ENCODE results near the gene KCNK10. TPM values are rescaled to one million over a fixed set of nuclear protein-coding genes. Genes with fewer than 3 reads are reported as not detected.

The KCNK10 gene
- polyA plus RNA-seq, 1 of the 3 experiments (the other 2 are of a cell fraction) = not detected

DNA sequence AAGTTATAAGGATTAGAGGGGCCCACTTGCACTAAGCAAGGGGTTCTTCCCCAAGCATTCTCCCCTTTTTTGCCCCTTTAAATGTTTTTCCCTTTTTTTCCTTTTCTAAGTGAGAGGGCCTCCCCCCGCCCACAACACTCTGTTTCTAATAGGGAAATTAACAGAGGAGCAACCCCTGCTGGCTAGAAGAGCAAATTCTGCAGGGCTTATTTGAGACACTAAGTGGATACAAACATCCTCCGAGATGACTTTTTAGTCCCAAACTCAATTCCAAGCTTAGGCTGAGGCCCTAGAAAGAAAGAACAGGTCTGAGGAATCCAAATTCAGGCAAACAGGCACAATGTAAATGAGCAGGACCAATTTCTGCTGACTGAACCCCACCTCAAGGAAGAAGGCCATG lies 179.3 kb downstream of the KCNK10 start:
- H3K36me3 ChIP-seq (replicated peaks in 1 of 2; ENCODE audit: control insufficient read depth in 1 of 2, insufficient read depth in 2 of 2, low read length in 1 of 2) = no peaks in the 10 kb centered on the region
- no peaks in the 10 kb centered on the region for H3K27me3 ChIP-seq (ENCODE audit: insufficient read depth)
- no peak overlapping the region for H3K27ac ChIP-seq (ENCODE audit: low read depth in 2 of 2, low read length in 1 of 2)
- ChIA-PET POLR2A (no interaction called here), CTCF (no interaction called here)
- no peaks in the 10 kb centered on the region for H3K79me2 ChIP-seq (ENCODE audit: insufficient read depth)
- no peaks in the 10 kb centered on the region for H3F3A ChIP-seq (replicated peaks; ENCODE audit: insufficient read depth)
- no peaks in the 10 kb centered on the region for H3K9me3 ChIP-seq
- H3K9ac ChIP-seq = no peak overlapping the region
- WGBS (ENCODE audit: low lambda C conversion rate) = 11% methylated on average over 2 of the region's 2 CpGs
- no peak for TF ChIP-seq MXI1 (IDR thresholded peaks at IDR 0.05; ENCODE audit: low read depth, low read length)
- TF ChIP-seq RAD21 (IDR thresholded peaks at IDR 0.05; ENCODE audit: low read length) = no peak
- TF ChIP-seq FOXJ3 (CRISPR knock-in tag; IDR thresholded peaks at IDR 0.05) = no peak
- TF ChIP-seq, protein P1, sequence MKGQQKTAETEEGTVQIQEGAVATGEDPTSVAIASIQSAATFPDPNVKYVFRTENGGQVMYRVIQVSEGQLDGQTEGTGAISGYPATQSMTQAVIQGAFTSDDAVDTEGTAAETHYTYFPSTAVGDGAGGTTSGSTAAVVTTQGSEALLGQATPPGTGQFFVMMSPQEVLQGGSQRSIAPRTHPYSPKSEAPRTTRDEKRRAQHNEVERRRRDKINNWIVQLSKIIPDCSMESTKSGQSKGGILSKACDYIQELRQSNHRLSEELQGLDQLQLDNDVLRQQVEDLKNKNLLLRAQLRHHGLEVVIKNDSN (IDR thresholded peaks at IDR 0.05; ENCODE audit: borderline replicate concordance, low read depth) = no peak
- TF ChIP-seq RFX5 (IDR thresholded peaks at IDR 0.05; ENCODE audit: low read length) = no peak
- TF ChIP-seq, protein P2, sequence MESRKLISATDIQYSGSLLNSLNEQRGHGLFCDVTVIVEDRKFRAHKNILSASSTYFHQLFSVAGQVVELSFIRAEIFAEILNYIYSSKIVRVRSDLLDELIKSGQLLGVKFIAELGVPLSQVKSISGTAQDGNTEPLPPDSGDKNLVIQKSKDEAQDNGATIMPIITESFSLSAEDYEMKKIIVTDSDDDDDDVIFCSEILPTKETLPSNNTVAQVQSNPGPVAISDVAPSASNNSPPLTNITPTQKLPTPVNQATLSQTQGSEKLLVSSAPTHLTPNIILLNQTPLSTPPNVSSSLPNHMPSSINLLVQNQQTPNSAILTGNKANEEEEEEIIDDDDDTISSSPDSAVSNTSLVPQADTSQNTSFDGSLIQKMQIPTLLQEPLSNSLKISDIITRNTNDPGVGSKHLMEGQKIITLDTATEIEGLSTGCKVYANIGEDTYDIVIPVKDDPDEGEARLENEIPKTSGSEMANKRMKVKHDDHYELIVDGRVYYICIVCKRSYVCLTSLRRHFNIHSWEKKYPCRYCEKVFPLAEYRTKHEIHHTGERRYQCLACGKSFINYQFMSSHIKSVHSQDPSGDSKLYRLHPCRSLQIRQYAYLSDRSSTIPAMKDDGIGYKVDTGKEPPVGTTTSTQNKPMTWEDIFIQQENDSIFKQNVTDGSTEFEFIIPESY (IDR thresholded peaks at IDR 0.05; ENCODE audit: borderline replicate concordance, low read depth) = no peak
- TF ChIP-seq, protein P3, sequence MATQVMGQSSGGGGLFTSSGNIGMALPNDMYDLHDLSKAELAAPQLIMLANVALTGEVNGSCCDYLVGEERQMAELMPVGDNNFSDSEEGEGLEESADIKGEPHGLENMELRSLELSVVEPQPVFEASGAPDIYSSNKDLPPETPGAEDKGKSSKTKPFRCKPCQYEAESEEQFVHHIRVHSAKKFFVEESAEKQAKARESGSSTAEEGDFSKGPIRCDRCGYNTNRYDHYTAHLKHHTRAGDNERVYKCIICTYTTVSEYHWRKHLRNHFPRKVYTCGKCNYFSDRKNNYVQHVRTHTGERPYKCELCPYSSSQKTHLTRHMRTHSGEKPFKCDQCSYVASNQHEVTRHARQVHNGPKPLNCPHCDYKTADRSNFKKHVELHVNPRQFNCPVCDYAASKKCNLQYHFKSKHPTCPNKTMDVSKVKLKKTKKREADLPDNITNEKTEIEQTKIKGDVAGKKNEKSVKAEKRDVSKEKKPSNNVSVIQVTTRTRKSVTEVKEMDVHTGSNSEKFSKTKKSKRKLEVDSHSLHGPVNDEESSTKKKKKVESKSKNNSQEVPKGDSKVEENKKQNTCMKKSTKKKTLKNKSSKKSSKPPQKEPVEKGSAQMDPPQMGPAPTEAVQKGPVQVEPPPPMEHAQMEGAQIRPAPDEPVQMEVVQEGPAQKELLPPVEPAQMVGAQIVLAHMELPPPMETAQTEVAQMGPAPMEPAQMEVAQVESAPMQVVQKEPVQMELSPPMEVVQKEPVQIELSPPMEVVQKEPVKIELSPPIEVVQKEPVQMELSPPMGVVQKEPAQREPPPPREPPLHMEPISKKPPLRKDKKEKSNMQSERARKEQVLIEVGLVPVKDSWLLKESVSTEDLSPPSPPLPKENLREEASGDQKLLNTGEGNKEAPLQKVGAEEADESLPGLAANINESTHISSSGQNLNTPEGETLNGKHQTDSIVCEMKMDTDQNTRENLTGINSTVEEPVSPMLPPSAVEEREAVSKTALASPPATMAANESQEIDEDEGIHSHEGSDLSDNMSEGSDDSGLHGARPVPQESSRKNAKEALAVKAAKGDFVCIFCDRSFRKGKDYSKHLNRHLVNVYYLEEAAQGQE (IDR thresholded peaks at IDR 0.05; ENCODE audit: low read depth, low read length) = no peak
- TF ChIP-seq CHD2 (IDR thresholded peaks at IDR 0.05; ENCODE audit: low read length, partially characterized antibody) = no peak
- no peak for TF ChIP-seq RCOR1 (IDR thresholded peaks at IDR 0.05; ENCODE audit: low read length)
- TF ChIP-seq TEAD4 (IDR thresholded peaks at IDR 0.05; ENCODE audit: borderline replicate concordance, insufficient read depth) = no peak
- TF ChIP-seq, protein P4, sequence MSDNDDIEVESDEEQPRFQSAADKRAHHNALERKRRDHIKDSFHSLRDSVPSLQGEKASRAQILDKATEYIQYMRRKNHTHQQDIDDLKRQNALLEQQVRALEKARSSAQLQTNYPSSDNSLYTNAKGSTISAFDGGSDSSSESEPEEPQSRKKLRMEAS (IDR thresholded peaks at IDR 0.05; ENCODE audit: low read depth) = no peak
- no peak for TF ChIP-seq TCF12 (IDR thresholded peaks at IDR 0.05)
- no peak for TF ChIP-seq SMC3 (IDR thresholded peaks at IDR 0.05; ENCODE audit: low read depth, low read length)
- TF ChIP-seq GATA2 (CRISPR knock-in tag; IDR thresholded peaks at IDR 0.05) = no peak
- no peaks in the 10 kb centered on the region for H4K20me1 ChIP-seq (ENCODE audit: insufficient read depth)
- no peaks in the 10 kb centered on the region for H3K4me1 ChIP-seq (ENCODE audit: control insufficient read depth in 1 of 2, insufficient read depth in 2 of 2, low read depth in 1 of 2, low read length in 1 of 2)
- no peak overlapping the region for H3K4me2 ChIP-seq
- H3K9me2 ChIP-seq = no peaks in the 10 kb centered on the region
- DNase-seq = no peak
- H2AFZ ChIP-seq (ENCODE audit: low read depth) = no peak overlapping the region
- no peak overlapping the region for H3K4me3 ChIP-seq (ENCODE audit: low read depth in 2 of 2, low read length in 1 of 2)

Measured in SK-N-SH (cell line).